CD14-positive monocyte (primary cell): Measurements from ENCODE around the gene COL27A1. TPM values are rescaled to one million over a fixed set of nuclear protein-coding genes. Genes with fewer than 3 reads are reported as not detected.

ENCODE experiments used
- DNase-seq, 3 donors: peaks; one replicate each; pipeline ENCODE4 v3.0.0-alpha.2; 2011 to 2022
- H2AFZ ChIP-seq: 2 replicates; pipeline ENCODE4 v1.6.0; 2012; ENCODE audit warnings: mild to moderate bottlenecking, low read depth, low read length, inconsistent platforms; ENCODE audit not compliant: insufficient read depth, poor library complexity, severe bottlenecking
- H3K27ac ChIP-seq, 2 donors: 1 replicate in 1 of 2; 2 replicates in 1 of 2; pipeline ENCODE4 v1.5.1; 2012 to 2013; ENCODE audit warnings: low read length in 2 of 2, control low read depth in 1 of 2, inconsistent platforms in 1 of 2, low read depth in 1 of 2, mild to moderate bottlenecking in 1 of 2
- H3K27me3 ChIP-seq, 2 donors: one replicate each; pipeline versions ENCODE4 v1.6.0 to v1.6.1; 2011 to 2013; ENCODE audit warnings: low read length in 2 of 2; ENCODE audit not compliant: control insufficient read depth in 2 of 2, insufficient read depth in 2 of 2
- H3K36me3 ChIP-seq, 2 donors: replicated peaks in 1 of 2; 1 replicate in 1 of 2; 2 replicates in 1 of 2; pipeline versions ENCODE4 v1.5.1 to v1.6.1; 2012 to 2013; ENCODE audit warnings: low read length in 2 of 2, control low read depth in 1 of 2, inconsistent platforms in 1 of 2, mild to moderate bottlenecking in 1 of 2; ENCODE audit not compliant: insufficient read depth in 2 of 2, control insufficient read depth in 1 of 2
- H3K4me1 ChIP-seq, 2 donors: 1 replicate in 1 of 2; 2 replicates in 1 of 2; pipeline versions ENCODE4 v1.5.1 to v1.6.1; 2012 to 2013; ENCODE audit warnings: low read length in 2 of 2, control low read depth in 1 of 2, inconsistent platforms in 1 of 2, mild to moderate bottlenecking in 1 of 2, moderate library complexity in 1 of 2; ENCODE audit not compliant: insufficient read depth in 2 of 2, control insufficient read depth in 1 of 2
- H3K4me2 ChIP-seq: replicated peaks from 2 replicates; pipeline ENCODE3; 2012; ENCODE audit warnings: low read length, moderate library complexity, mild to moderate bottlenecking; ENCODE audit not compliant: poor library complexity, severe bottlenecking; ENCODE audit errors: extremely low read depth
- H3K4me3 ChIP-seq, 3 experiments: fragments of 200-600 bp in 1 of 3; sonication (generic) in 1 of 3; replicated peaks in 1 of 3; 1 replicate in 2 of 3; 2 replicates in 1 of 3; pipeline ENCODE4 v1.5.1; 2011 to 2013; ENCODE audit warnings: low read length in 3 of 3, mild to moderate bottlenecking in 3 of 3, control low read depth in 2 of 3, low read depth in 2 of 3, inconsistent platforms in 1 of 3, moderate library complexity in 1 of 3
- H3K79me2 ChIP-seq: 2 replicates; pipeline ENCODE4 v1.6.0; 2012; ENCODE audit warnings: mild to moderate bottlenecking, control low read depth, inconsistent platforms, low read length, moderate library complexity; ENCODE audit not compliant: insufficient read depth
- H3K9ac ChIP-seq: 2 replicates; pipeline ENCODE4 v1.6.0; 2017; ENCODE audit warnings: low read length, mild to moderate bottlenecking; ENCODE audit not compliant: insufficient read depth, poor library complexity, severe bottlenecking
- H3K9me3 ChIP-seq, 2 donors: replicated peaks in 1 of 2; 1 replicate in 1 of 2; 2 replicates in 1 of 2; pipeline versions ENCODE4 v1.5.1 to v1.6.1; 2012 to 2013; ENCODE audit warnings: low read length in 2 of 2, control low read depth in 1 of 2; ENCODE audit not compliant: control insufficient read depth in 1 of 2, insufficient read depth in 1 of 2
- H4K20me1 ChIP-seq: 2 replicates; pipeline ENCODE4 v1.6.0; 2012; ENCODE audit warnings: mild to moderate bottlenecking, low read length, control low read depth, moderate library complexity; ENCODE audit not compliant: insufficient read depth
- H3K27ac Mint-ChIP-seq, 7 donors: one replicate each; pipeline ENCODE4 v1.8.0; 2020; ENCODE audit warnings: mild to moderate bottlenecking in 7 of 7, mixed read lengths in 7 of 7, moderate library complexity in 6 of 7, inconsistent platforms in 2 of 7
- H3K27me3 Mint-ChIP-seq, 3 donors: one replicate each; pipeline ENCODE4 v1.8.0; 2021 to 2022; ENCODE audit warnings: low read depth in 3 of 3, mild to moderate bottlenecking in 3 of 3, mixed read lengths in 3 of 3, moderate library complexity in 3 of 3, inconsistent platforms in 1 of 3
- H3K36me3 Mint-ChIP-seq, 2 donors: one replicate each; pipeline ENCODE4 v1.8.0; 2020; ENCODE audit warnings: mixed read lengths in 2 of 2, inconsistent platforms in 1 of 2, mild to moderate bottlenecking in 1 of 2
- H3K4me1 Mint-ChIP-seq: one replicate; pipeline ENCODE4 v1.8.0; 2020; ENCODE audit warnings: mild to moderate bottlenecking, mixed read lengths
- H3K4me3 Mint-ChIP-seq, 2 donors: one replicate each; pipeline ENCODE4 v1.8.0; 2020; ENCODE audit warnings: mild to moderate bottlenecking in 2 of 2, mixed read lengths in 2 of 2, moderate library complexity in 1 of 2
- H3K9me3 Mint-ChIP-seq, 7 donors: one replicate each; pipeline ENCODE4 v1.8.0; 2020 to 2022; ENCODE audit warnings: mixed read lengths in 7 of 7, mild to moderate bottlenecking in 6 of 7, moderate library complexity in 6 of 7, inconsistent platforms in 2 of 7
- WGBS: methylation state at CpG from one replicate; pipeline ENCODE4 v1.1.5; 2013; ENCODE audit warnings: missing lambda C conversion rate; ENCODE audit not compliant: insufficient coverage; 5-methylcytosine and 5-hydroxymethylcytosine counted together
- intact Hi-C, 2 donors: fragments of 100-400 bp; cut with micrococcal nuclease; formaldehyde crosslinking; loops; one replicate each; pipeline versions ENCODE4 v1.15.0 to v1.15.1; 2023
- polyA plus RNA-seq, 3 donors: library from polyadenylated mRNA; depleted of rRNA in 1 of 3; unstranded in 2 of 3; stranded (reverse) in 1 of 3; fragments of 300-500 nt in 2 of 3; fragments of >200 nt in 1 of 3; fragmentation: Illumina TruSeq in 2 of 3; gene quantifications; 1 replicate in 2 of 3; 2 replicates in 1 of 3; pipeline ENCODE4 v1.2.3, GENCODE V29; 2012 to 2021
- TF ChIP-seq, protein P1 (sequence below): fragments of 200-600 bp; IDR thresholded peaks from one replicate; pipeline ENCODE4 v1.8.0; 2022; ENCODE audit warnings: antibody characterized with exemption, mild to moderate bottlenecking

The COL27A1 gene
- polyA plus RNA-seq, 3 donors = 0.03 TPM; not detected in 2

DNA sequence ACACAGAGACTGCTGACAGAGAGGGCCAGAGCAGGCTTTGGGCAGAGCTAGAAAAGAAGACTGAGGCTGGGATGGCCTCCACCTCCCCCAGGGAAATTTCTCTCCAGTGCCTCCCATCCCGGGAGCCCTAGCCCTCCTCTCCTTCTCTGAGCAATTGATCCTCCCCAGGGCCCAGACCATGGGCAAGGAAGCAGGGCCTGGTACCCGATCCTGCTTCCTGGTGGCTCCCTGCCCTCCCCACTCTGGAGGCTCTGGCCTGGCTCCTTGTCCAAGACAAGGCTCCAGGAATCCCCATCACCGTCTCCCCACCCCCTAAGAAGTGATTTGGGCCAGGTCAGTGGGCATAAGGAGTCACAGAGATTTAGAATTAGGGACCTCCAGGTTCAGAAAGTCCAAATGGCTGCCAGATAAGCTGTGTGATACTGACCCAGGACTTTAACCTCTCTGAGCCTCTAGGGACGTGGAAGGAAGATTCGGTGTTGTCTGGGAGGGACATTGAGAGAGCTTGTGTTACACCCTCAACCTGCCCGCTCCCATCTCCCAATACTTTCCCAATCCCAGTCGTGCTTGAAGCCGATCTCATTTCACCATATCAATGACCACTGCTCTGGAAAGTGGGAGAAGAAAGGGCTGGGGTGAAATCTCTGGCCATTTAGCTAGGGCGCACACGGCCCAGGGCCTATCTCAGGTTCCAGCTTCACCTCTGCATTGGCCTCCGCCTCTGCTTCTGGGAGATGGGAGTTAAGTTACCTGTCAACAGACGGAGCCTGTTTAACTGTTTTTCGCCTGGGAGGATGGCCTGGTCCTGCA lies 30.5 kb upstream of the COL27A1 start:
- WGBS = 94% methylated on average over 7 of the region's 13 CpGs
- Histone ChIP-seq H3K79me2 (no peaks in the 10 kb centered on the region), H3K4me3 (no peak overlapping the region), H3K27me3 (no peaks in the 10 kb centered on the region), H4K20me1 (no peaks in the 10 kb centered on the region), H3K9ac (no peak overlapping the region), H3K4me1 (no peaks in the 10 kb centered on the region), H3K36me3 (no peaks in the 10 kb centered on the region), H3K4me2 (no peak overlapping the region), H3K9me3 (peaks cover 12 to 14% of the 10 kb centered on the region in 2 donors), H3K27ac (no peak overlapping the region), H2AFZ (no peak overlapping the region)
- H3K36me3 Mint-ChIP-seq = no peaks in the 10 kb centered on the region
- DNase-seq = no peak
- peaks cover 2% of the 10 kb centered on the region for H3K4me1 Mint-ChIP-seq
- H3K27ac Mint-ChIP-seq = no peak overlapping the region
- TF ChIP-seq, protein P1, sequence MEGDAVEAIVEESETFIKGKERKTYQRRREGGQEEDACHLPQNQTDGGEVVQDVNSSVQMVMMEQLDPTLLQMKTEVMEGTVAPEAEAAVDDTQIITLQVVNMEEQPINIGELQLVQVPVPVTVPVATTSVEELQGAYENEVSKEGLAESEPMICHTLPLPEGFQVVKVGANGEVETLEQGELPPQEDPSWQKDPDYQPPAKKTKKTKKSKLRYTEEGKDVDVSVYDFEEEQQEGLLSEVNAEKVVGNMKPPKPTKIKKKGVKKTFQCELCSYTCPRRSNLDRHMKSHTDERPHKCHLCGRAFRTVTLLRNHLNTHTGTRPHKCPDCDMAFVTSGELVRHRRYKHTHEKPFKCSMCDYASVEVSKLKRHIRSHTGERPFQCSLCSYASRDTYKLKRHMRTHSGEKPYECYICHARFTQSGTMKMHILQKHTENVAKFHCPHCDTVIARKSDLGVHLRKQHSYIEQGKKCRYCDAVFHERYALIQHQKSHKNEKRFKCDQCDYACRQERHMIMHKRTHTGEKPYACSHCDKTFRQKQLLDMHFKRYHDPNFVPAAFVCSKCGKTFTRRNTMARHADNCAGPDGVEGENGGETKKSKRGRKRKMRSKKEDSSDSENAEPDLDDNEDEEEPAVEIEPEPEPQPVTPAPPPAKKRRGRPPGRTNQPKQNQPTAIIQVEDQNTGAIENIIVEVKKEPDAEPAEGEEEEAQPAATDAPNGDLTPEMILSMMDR = no peak
- peaks cover 7 to 17% (median 15%) of the 10 kb centered on the region in 7 donors for H3K9me3 Mint-ChIP-seq
- intact Hi-C loops = no loop called here
- H3K27me3 Mint-ChIP-seq = peaks cover 6 to 15% (median 8%) of the 10 kb centered on the region in 3 donors
- H3K4me3 Mint-ChIP-seq = no peak overlapping the region

DNA sequence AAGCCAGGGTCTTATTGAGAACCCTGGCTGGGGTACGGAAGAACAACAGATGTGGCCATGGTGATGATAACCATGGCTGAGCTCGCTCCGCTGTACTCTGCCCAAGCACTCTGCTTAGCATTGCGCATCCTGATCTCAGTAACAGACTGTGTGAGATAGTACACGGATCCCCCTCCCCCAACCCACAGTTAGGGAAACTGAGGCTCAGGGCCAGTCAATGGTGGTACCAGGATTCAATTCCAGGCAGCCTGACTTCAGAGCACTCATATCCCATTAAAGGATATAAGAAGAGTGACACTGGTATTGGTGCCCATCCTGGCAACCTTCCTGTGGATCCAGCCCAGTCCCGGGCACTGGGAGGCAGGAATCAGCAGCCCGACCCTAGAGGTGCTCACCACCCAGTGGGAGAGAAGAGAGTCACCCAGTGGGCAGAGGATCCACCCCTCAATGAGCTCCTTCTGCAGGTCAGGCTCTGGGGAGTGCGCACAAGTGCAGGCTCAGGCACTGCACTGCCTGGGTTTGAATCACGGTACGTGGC lies 29.8 kb upstream of the COL27A1 start:
- Mint-ChIP-seq H3K9me3 (peaks cover 7 to 16% (median 15%) of the 10 kb centered on the region in 7 donors), H3K4me3 (no peak overlapping the region), H3K36me3 (no peaks in the 10 kb centered on the region), H3K4me1 (peaks cover 2% of the 10 kb centered on the region), H3K27me3 (peaks cover 6 to 16% (median 8%) of the 10 kb centered on the region in 3 donors), H3K27ac (no peak overlapping the region)
- no peaks in the 10 kb centered on the region for H3K4me1 ChIP-seq
- H4K20me1 ChIP-seq = no peaks in the 10 kb centered on the region
- no peaks in the 10 kb centered on the region for H3K36me3 ChIP-seq
- H3K4me3 ChIP-seq = no peak overlapping the region
- H3K27me3 ChIP-seq = no peaks in the 10 kb centered on the region
- H3K4me2 ChIP-seq = no peak overlapping the region
- no peaks in the 10 kb centered on the region for H3K79me2 ChIP-seq
- intact Hi-C loops = no loop called here
- no peak for DNase-seq
- 100% methylated on average over 6 of the region's 10 CpGs for WGBS
- H3K27ac ChIP-seq = no peak overlapping the region
- TF ChIP-seq, protein P1 = no peak
- H3K9me3 ChIP-seq = peaks cover 12 to 14% of the 10 kb centered on the region in 2 donors
- no peak overlapping the region for H2AFZ ChIP-seq
- no peak overlapping the region for H3K9ac ChIP-seq
